GM18861 (cell line): Measurements from ENCODE around the gene AHCYL1.

Source experiments
- ATAC-seq: cut with Tn5 transposase; IDR thresholded peaks from one replicate; pipeline ENCODE4 v1.9.1; 2021; ENCODE audit not compliant: unreplicated experiment

The AHCYL1 gene

DNA sequence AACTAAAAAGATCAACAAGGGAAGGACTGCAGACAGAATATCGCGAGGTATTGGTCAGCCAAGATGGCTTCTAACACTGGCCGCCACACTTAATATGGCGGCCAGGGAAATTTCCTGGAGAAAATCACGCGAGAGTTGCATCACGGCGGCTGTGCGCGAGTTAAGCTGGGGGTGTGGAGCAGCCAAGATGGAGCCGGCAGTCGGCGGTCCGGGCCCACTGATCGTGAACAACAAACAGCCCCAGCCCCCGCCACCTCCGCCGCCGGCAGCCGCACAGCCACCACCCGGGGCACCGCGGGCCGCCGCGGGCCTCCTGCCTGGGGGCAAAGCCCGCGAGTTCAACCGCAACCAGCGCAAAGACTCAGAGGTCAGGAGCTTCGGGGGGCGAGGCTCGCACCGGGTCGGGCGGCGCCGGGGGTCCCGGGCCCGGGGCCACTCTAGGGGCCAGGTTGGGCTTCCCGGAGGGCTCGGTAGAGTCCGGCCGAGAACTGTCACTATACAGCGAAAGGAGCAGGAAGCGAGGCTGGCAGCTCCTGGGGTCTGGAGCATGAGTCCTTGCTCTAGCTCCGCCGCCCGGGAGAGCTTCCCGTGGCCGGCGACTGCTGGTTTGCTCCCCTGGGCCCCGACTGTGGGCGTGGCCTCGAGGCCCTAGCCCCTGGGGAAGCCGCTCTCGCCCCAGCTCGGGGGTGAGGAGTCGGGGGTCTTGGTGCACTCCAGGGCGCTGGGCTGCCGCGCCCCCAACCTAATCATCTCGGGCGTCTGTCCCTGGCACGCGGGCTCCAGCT, 50.1 kb downstream of the AHCYL1 start, which contains the start of gene STRIP1:
TSS of gene STRIP1 (plus strand) at position 174 of the 785 bp plus-strand sequence. CDS start at position 188, 14 bp downstream.
- peak; percentile 83 for ATAC-seq

DNA sequence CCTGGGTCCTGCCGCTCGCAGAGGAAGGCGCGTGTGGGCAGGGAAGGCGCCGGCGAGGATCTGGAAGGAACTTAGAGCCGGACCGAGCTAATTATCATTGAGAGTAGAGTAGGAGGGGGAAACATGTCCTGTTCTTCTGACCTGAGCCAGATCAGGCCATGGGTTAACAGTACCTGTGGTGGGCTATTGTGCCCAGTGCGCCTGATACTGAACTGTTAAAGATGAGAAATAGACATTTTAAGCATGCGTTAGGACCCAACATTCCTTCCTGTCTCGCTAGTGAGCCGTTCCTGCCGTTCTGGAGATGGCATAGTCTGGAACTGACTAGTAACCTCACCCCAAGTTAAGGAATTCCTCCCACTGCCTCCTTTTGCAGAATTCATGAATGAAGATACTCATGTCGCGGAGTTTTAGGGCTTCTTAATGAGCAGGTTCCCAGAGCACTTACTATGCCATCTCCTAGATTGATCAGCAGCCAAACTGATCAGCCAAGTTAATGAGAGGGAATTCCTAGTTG, 50.7 kb downstream of the AHCYL1 start:
- ATAC-seq: no peak

DNA sequence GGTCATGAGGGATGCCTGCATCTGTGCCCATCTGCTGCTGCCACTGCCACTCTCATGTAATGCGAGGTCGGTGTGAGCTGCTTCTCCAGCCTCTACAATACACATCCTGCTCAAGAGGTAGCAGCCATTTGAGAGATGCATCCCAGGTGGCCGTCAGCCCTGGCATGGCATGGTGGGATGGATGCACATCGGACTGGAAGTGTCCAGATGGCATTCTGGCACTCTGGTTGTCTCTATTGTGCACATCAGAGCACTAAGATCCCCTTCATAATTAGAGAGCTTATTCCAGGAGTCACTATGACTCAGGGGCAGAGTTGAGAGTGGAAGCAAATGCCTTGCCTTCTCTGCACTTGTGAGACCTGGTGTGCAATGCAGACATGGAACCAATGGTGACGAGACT, 53.7 kb downstream of the AHCYL1 start:
- no peak for ATAC-seq

DNA sequence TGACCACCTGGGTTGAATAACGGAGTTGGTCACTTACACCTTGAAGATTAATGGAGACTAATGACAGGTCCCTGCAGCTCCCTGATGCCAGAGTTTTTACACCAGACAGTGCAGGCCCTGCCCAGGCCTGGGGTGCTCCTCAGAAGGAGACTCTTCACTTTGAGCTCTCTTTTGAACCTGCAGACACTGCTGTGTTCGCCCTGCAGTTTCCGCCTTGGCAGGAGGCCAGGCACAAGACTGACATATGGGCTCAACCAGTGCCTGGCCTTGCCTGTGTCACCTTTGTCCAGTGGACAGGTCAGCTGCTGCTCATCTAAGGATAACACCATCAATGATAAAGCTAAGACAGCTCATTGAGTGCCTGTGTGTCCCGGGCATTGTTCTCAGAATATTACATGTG, 55.1 kb downstream of the AHCYL1 start:
- no peak for ATAC-seq

- ATAC-seq: no peak
These were observed 56.0 kb downstream of the AHCYL1 start for GRCh38 chr1:110040548-110040947.

- ATAC-seq: no peak
These were observed 58.5 kb downstream of the AHCYL1 start for GRCh38 chr1:110043016-110043415.

GRCh38 chr1:110047463-110047862, 62.9 kb downstream of the AHCYL1 start:
- no peak for ATAC-seq

DNA sequence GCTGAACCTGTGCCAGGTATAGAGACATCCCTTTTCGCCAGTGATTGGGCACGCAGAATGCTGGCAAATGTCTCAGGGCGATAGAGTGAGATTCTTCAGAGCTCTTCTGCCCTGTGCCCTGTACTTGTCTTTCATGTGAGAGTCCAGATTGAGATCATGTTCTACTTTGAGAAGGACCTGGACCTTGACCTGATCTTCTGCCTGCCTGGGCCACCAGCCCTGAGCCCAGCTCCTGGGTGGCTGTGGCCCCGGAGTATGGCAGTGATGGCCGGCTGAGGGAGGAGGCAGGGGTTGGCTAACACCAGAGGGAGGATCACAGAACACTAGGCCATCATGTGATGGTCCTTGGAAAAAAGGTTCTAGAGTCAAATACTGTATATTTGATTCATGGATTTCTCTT, 63.7 kb downstream of the AHCYL1 start:
- ATAC-seq: no peak

DNA sequence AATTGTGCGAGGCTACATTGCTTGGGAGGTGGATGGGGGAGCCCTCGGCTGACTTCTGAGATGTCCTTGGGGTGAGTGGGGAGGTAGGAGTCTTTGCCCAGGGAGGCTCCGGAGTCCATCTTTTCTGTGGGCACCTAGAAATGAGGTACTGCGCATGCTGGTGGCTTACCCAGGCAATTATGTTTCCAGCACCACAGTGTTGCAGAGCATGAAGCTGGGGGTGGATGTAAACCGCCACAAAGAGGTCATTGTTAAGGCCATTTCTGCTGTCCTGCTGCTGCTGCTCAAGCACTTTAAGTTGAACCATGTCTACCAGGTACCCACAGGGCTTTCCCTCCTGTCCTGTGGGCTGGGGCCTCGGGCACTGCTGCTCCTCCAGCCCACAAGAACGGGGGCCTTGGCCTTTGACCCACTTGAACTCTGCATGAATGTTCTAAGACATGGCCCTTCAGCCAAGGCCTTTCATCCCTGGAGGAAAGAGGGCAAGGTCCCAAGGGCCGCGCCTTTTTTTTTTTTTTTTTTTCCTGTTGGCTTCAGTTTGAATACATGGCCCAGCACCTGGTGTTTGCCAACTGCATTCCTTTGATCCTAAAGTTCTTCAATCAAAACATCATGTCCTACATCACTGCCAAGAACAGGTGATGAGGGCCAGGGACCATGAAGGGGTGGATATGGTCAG, 64.5 kb downstream of the AHCYL1 start:
- ATAC-seq: no peak

GRCh38 chr1:110049801-110050601, 65.4 kb downstream of the AHCYL1 start:
- ATAC-seq: no peak

DNA sequence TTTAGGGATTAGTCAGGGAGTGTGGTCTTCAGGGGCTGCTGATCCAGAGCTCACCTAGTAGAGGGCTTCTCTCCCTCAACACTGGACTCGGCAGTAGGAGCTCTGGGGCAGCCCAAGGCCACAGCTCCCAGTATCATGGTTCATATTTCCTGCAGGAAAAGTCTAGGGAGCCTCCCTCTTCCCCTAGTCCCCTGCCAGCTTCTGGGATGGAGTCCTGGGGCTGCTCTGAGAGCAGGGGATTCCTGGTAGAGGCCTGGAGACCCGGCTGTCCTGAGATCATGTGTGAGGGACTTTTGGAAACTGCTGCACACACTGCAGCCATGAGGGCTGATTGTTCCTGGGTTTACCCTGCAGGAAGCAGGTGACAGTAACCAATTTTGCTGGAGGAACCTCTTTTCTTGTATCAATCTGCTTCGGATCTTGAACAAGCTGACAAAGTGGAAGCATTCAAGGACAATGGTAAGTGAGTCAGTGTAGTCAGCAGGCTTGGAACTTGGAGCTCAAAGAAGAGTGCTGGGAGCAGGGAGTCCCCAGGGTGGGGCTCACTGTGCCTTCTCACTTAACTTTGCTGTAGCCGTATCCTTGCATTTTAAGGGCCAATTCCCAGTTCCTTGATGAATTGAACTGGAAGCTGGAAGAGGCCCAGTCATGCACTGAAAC, 66.2 kb downstream of the AHCYL1 start:
- ATAC-seq: no peak

GRCh38 chr1:110051262-110051648, 66.7 kb downstream of the AHCYL1 start:
- no peak for ATAC-seq

DNA sequence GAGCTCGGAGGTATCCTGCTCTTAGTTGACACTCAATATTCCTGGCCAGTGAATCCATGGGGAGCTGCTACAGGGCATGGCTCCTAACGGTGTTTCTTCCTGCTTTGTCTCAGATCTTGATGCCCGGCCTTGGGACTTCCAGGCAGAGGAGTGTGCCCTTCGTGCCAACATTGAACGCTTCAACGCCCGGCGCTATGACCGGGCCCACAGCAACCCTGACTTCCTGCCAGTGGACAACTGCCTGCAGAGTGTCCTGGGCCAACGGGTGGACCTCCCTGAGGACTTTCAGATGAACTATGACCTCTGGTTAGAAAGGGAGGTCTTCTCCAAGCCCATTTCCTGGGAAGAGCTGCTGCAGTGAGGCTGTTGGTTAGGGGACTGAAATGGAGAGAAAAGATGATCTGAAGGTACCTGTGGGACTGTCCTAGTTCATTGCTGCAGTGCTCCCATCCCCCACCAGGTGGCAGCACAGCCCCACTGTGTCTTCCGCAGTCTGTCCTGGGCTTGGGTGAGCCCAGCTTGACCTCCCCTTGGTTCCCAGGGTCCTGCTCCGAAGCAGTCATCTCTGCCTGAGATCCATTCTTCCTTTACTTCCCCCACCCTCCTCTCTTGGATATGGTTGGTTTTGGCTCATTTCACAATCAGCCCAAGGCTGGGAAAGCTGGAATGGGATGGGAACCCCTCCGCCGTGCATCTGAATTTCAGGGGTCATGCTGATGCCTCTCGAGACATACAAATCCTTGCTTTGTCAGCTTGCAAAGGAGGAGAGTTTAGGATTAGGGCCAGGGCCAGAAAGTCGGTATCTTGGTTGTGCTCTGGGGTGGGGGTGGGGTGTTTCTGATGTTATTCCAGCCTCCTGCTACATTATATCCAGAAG, 69.2 kb downstream of the AHCYL1 start:
- no peak for ATAC-seq

- ATAC-seq: no peak
These were observed 71.1 kb downstream of the AHCYL1 start for GRCh38 chr1:110055493-110056284.

- no peak for ATAC-seq
These were observed 71.7 kb downstream of the AHCYL1 start for GRCh38 chr1:110056285-110056683.

DNA sequence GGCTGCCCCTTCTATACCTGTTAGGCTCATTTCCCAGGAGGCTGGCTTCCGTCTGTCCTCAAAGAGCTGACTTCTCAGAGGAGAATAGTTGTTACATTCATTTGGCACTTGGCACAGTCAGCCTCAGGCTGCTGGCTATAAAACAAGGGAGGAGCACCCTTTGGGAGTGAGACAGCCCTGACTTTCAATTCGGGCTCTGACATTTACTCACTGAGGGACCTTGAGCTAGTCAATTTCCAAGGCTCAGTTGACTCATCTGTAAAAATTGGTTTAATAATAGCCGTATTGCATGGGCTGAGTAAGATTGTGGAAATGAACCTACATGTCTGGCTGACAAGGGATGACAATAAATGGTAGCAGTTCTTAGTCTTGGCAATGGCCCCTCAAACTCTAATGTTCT, 72.2 kb downstream of the AHCYL1 start:
- no peak for ATAC-seq

DNA sequence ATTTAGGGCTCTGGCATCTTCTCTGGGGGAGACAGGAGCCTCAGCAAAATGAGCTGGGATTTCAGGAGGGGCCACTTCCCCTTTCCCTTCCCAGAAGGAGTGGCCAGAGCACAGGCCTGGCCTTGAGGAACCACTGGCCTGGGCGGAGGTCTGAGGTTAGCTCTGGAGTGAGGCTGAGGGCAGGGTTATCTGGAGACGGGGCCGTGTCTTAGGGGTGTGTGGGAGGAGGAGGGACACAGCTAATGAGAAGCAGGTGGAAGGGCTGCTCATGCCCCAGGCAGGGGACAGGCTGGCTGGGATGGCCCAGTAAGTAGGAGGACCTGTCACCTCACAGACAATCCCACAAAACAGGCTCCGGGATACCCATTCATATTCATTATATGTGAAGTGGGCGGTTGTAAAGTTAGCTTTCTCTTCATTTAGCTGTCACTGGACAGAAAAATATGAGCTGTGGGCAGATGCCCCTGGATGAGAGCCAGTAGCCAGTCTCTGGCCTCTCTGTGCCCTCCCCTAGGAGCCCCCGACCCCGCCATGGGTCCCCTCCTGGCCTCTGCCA, 73.5 kb downstream of the AHCYL1 start:
- no peak for ATAC-seq

GRCh38 chr1:110058591-110058990, 74.0 kb downstream of the AHCYL1 start:
- no peak for ATAC-seq
